DND-41 (cell line): ENCODE measurements around the gene POLR3B.

Experiments
- EZH2 ChIP-seq: IDR thresholded peaks from 3 replicates; pipeline ENCODE4 v1.6.1; 2012; ENCODE audit warnings: borderline replicate concordance, low read depth, mild to moderate bottlenecking, moderate library complexity, low read length, inconsistent platforms; ENCODE audit not compliant: severe bottlenecking
- TF ChIP-seq, protein P1 (sequence below): IDR thresholded peaks from 2 replicates; pipeline ENCODE4 v1.5.1; 2012; ENCODE audit warnings: borderline replicate concordance, low read length, moderate library complexity, mild to moderate bottlenecking; ENCODE audit not compliant: poor library complexity, severe bottlenecking; ENCODE audit errors: extremely low read depth

DNA sequence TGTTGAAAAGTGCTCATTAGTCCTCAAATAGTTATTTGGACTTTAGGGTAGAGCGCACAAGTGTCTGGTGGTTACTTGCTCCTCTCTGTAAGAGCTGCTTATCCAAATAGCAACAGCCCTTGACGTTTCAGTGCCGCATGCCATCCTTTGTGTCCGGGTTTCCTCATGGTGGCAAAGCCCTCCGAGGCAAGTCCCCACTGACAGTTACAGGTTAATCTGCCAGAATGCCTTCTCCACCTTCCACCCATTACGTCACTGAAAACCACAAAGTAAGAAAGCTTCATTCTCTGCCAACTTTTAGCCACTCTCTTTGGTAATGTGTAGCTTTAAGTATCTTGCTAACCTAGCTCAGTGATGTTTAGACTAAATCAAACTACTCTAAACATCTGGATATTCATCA, 78.6 kb downstream of the POLR3B start:
- no peak for TF ChIP-seq EZH2
- TF ChIP-seq, protein P1, sequence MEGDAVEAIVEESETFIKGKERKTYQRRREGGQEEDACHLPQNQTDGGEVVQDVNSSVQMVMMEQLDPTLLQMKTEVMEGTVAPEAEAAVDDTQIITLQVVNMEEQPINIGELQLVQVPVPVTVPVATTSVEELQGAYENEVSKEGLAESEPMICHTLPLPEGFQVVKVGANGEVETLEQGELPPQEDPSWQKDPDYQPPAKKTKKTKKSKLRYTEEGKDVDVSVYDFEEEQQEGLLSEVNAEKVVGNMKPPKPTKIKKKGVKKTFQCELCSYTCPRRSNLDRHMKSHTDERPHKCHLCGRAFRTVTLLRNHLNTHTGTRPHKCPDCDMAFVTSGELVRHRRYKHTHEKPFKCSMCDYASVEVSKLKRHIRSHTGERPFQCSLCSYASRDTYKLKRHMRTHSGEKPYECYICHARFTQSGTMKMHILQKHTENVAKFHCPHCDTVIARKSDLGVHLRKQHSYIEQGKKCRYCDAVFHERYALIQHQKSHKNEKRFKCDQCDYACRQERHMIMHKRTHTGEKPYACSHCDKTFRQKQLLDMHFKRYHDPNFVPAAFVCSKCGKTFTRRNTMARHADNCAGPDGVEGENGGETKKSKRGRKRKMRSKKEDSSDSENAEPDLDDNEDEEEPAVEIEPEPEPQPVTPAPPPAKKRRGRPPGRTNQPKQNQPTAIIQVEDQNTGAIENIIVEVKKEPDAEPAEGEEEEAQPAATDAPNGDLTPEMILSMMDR: no peak
